HEK293 (cell line): Measurements from ENCODE around the gene PKP2.

Experiments
- BCL11A ChIP-seq: fragments of 450-650 bp; formaldehyde crosslinking; IDR thresholded peaks from 2 replicates; pipeline ENCODE4 v1.5.1; 2016; ENCODE audit warnings: low read depth, missing biosample characterization, missing genetic modification characterization
- GLIS1 ChIP-seq: fragments of 450-650 bp; formaldehyde crosslinking; IDR thresholded peaks from 2 replicates; pipeline ENCODE4 v1.5.1; 2016; ENCODE audit warnings: missing biosample characterization, missing genetic modification characterization
- KLF9 ChIP-seq: fragments of 450-650 bp; formaldehyde crosslinking; IDR thresholded peaks from 2 replicates; pipeline ENCODE4 v1.5.1; 2016; ENCODE audit warnings: missing biosample characterization, missing genetic modification characterization, low read depth
- MEIS1 ChIP-seq: sonication (generic); formaldehyde crosslinking; IDR thresholded peaks from 2 replicates; pipeline ENCODE4 v1.8.1; 2022; ENCODE audit warnings: missing genetic modification reagents, mild to moderate bottlenecking, borderline replicate concordance
- SCRT2 ChIP-seq: fragments of 450-650 bp; formaldehyde crosslinking; IDR thresholded peaks from 2 replicates; pipeline ENCODE4 v1.5.1; 2016; ENCODE audit warnings: missing biosample characterization, missing genetic modification characterization
- SP7 ChIP-seq: fragments of 450-650 bp; formaldehyde crosslinking; IDR thresholded peaks from 2 replicates; pipeline ENCODE4 v1.5.1; 2016; ENCODE audit warnings: missing biosample characterization, missing genetic modification characterization
- ZBTB10 ChIP-seq: fragments of 450-650 bp; formaldehyde crosslinking; IDR thresholded peaks from 2 replicates; pipeline ENCODE4 v1.5.1; 2016; ENCODE audit warnings: missing biosample characterization, missing genetic modification characterization
- ZBTB7A ChIP-seq: fragments of 450-650 bp; formaldehyde crosslinking; IDR thresholded peaks from 2 replicates; pipeline ENCODE4 v1.5.1; 2016; ENCODE audit warnings: low read depth, missing biosample characterization, missing genetic modification characterization
- ZFP41 ChIP-seq: fragments of 450-650 bp; formaldehyde crosslinking; IDR thresholded peaks from 2 replicates; pipeline ENCODE4 v1.5.1; 2016; ENCODE audit warnings: missing biosample characterization, missing genetic modification characterization, borderline replicate concordance
- ZNF148 ChIP-seq: fragments of 450-650 bp; formaldehyde crosslinking; IDR thresholded peaks from 2 replicates; pipeline ENCODE4 v1.5.0; 2017; ENCODE audit warnings: missing biosample characterization, missing genetic modification characterization, borderline replicate concordance
- ZNF19 ChIP-seq: fragments of 450-650 bp; formaldehyde crosslinking; IDR thresholded peaks from 2 replicates; pipeline ENCODE4; 2016; ENCODE audit warnings: missing biosample characterization, missing genetic modification characterization, low read depth
- ZNF248 ChIP-seq: fragments of 450-650 bp; formaldehyde crosslinking; IDR thresholded peaks from 2 replicates; pipeline ENCODE4 v1.5.1; 2017; ENCODE audit warnings: missing biosample characterization, missing genetic modification characterization
- ZNF473 ChIP-seq: fragments of 450-650 bp; formaldehyde crosslinking; IDR thresholded peaks from 2 replicates; pipeline ENCODE4 v1.5.1; 2017; ENCODE audit warnings: missing biosample characterization, missing genetic modification characterization
- ZNF48 ChIP-seq: fragments of 450-650 bp; formaldehyde crosslinking; IDR thresholded peaks from 2 replicates; pipeline ENCODE4 v1.5.1; 2016; ENCODE audit warnings: missing biosample characterization, missing genetic modification characterization
- ZNF555 ChIP-seq: fragments of 450-650 bp; formaldehyde crosslinking; conservative IDR thresholded peaks from 2 replicates; pipeline ENCODE4 v1.5.1; 2017; ENCODE audit warnings: missing biosample characterization, mild to moderate bottlenecking, missing genetic modification characterization, inconsistent platforms
- ZNF626 ChIP-seq: fragments of 450-650 bp; sonication (Bioruptor Pico); formaldehyde crosslinking; IDR thresholded peaks from 2 replicates; pipeline ENCODE4 v1.5.1; 2018; ENCODE audit warnings: missing biosample characterization, missing genetic modification characterization, inconsistent platforms
- ZNF639 ChIP-seq: fragments of 450-650 bp; formaldehyde crosslinking; IDR thresholded peaks from 2 replicates; pipeline ENCODE4 v1.5.1; 2016; ENCODE audit warnings: missing biosample characterization, missing genetic modification characterization
- ZSCAN23 ChIP-seq: fragments of 450-650 bp; formaldehyde crosslinking; IDR thresholded peaks from 2 replicates; pipeline ENCODE4 v1.5.1; 2016; ENCODE audit warnings: missing biosample characterization, missing genetic modification characterization
- TF ChIP-seq, protein P1 (sequence below): fragments of 450-650 bp; formaldehyde crosslinking; conservative IDR thresholded peaks from 2 replicates; pipeline ENCODE4 v1.5.1; 2016; ENCODE audit warnings: low read depth, missing biosample characterization, missing genetic modification characterization
- TF ChIP-seq, protein P2 (sequence below): fragments of 450-650 bp; formaldehyde crosslinking; IDR thresholded peaks from 2 replicates; pipeline ENCODE4 v1.5.1; 2016; ENCODE audit warnings: missing biosample characterization, missing genetic modification characterization
- TF ChIP-seq, protein P3 (sequence below): fragments of 450-650 bp; IDR thresholded peaks from 2 replicates; pipeline ENCODE4 v1.5.1; 2018; ENCODE audit warnings: missing biosample characterization, mild to moderate bottlenecking, missing genetic modification characterization

PKP2 gene

GRCh38 chr12:32755051-32755653 is 141.4 kb downstream of the PKP2 start (continued):
- TF ChIP-seq ZNF639 (tag by site-specific recombination) (peak; percentile 49), ZNF19 (tag by site-specific recombination) (no peak), ZNF48 (no peak), GLIS1 (tag by site-specific recombination) (peak; percentile 27; the same call in 1 of the 2 replicates), SP7 (tag by site-specific recombination) (no peak; the same call in 1 of the 2 replicates), ZBTB10 (peak; percentile 24; the same call in 1 of the 2 replicates), MEIS1 (CRISPR knock-in tag) (no peak), ZFP41 (tag by site-specific recombination) (no peak), ZNF555 (tag by site-specific recombination) (no peak), ZSCAN23 (tag by site-specific recombination) (no peak), ZBTB7A (0 out of 2 replicates have a peak, but pooled peaks have one; percentile 44), ZNF248 (tag by site-specific recombination) (no peak), BCL11A (tag by site-specific recombination) (peak; percentile 88; the same call in 1 of the 2 replicates), ZNF626 (tag by site-specific recombination) (no peak), KLF9 (tag by site-specific recombination) (no peak), ZNF148 (no peak), SCRT2 (tag by site-specific recombination) (peak; percentile 86), ZNF473 (tag by site-specific recombination) (no peak)
- TF ChIP-seq, protein P1, sequence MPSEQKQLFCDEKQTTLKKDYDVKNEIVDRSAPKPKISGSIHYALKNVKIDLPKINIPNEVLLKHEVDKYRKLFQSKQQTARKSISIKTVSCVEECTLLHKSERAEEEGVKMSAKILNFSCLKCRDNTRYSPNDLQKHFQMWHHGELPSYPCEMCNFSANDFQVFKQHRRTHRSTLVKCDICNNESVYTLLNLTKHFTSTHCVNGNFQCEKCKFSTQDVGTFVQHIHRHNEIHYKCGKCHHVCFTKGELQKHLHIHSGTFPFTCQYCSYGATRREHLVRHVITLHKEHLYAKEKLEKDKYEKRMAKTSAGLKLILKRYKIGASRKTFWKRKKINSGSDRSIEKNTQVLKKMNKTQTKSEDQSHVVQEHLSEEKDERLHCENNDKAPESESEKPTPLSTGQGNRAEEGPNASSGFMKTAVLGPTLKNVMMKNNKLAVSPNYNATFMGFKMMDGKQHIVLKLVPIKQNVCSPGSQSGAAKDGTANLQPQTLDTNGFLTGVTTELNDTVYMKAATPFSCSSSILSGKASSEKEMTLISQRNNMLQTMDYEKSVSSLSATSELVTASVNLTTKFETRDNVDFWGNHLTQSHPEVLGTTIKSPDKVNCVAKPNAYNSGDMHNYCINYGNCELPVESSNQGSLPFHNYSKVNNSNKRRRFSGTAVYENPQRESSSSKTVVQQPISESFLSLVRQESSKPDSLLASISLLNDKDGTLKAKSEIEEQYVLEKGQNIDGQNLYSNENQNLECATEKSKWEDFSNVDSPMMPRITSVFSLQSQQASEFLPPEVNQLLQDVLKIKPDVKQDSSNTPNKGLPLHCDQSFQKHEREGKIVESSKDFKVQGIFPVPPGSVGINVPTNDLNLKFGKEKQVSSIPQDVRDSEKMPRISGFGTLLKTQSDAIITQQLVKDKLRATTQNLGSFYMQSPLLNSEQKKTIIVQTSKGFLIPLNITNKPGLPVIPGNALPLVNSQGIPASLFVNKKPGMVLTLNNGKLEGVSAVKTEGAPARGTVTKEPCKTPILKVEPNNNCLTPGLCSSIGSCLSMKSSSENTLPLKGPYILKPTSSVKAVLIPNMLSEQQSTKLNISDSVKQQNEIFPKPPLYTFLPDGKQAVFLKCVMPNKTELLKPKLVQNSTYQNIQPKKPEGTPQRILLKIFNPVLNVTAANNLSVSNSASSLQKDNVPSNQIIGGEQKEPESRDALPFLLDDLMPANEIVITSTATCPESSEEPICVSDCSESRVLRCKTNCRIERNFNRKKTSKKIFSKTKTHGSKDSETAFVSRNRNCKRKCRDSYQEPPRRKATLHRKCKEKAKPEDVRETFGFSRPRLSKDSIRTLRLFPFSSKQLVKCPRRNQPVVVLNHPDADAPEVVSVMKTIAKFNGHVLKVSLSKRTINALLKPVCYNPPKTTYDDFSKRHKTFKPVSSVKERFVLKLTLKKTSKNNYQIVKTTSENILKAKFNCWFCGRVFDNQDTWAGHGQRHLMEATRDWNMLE (tag by site-specific recombination), result no peak
- TF ChIP-seq, protein P2, sequence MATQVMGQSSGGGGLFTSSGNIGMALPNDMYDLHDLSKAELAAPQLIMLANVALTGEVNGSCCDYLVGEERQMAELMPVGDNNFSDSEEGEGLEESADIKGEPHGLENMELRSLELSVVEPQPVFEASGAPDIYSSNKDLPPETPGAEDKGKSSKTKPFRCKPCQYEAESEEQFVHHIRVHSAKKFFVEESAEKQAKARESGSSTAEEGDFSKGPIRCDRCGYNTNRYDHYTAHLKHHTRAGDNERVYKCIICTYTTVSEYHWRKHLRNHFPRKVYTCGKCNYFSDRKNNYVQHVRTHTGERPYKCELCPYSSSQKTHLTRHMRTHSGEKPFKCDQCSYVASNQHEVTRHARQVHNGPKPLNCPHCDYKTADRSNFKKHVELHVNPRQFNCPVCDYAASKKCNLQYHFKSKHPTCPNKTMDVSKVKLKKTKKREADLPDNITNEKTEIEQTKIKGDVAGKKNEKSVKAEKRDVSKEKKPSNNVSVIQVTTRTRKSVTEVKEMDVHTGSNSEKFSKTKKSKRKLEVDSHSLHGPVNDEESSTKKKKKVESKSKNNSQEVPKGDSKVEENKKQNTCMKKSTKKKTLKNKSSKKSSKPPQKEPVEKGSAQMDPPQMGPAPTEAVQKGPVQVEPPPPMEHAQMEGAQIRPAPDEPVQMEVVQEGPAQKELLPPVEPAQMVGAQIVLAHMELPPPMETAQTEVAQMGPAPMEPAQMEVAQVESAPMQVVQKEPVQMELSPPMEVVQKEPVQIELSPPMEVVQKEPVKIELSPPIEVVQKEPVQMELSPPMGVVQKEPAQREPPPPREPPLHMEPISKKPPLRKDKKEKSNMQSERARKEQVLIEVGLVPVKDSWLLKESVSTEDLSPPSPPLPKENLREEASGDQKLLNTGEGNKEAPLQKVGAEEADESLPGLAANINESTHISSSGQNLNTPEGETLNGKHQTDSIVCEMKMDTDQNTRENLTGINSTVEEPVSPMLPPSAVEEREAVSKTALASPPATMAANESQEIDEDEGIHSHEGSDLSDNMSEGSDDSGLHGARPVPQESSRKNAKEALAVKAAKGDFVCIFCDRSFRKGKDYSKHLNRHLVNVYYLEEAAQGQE (tag by site-specific recombination), result peak; percentile 75
- TF ChIP-seq, protein P3, sequence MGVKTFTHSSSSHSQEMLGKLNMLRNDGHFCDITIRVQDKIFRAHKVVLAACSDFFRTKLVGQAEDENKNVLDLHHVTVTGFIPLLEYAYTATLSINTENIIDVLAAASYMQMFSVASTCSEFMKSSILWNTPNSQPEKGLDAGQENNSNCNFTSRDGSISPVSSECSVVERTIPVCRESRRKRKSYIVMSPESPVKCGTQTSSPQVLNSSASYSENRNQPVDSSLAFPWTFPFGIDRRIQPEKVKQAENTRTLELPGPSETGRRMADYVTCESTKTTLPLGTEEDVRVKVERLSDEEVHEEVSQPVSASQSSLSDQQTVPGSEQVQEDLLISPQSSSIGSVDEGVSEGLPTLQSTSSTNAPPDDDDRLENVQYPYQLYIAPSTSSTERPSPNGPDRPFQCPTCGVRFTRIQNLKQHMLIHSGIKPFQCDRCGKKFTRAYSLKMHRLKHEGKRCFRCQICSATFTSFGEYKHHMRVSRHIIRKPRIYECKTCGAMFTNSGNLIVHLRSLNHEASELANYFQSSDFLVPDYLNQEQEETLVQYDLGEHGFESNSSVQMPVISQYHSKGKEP, result peak; percentile 55; the same call in 1 of the 2 replicates
